ENCODE data around the gene EML4. TPM values are rescaled to one million over a fixed set of nuclear protein-coding genes. Genes with fewer than 3 reads are reported as not detected.

EML4 gene
- total RNA-seq, 1 donor from 2014 or later: 32.9 TPM

- H3K27ac ChIP-seq (ENCODE audit: low read depth, low read length): no peak overlapping the region
- no peaks in the 10 kb centered on the region for H3K9me3 ChIP-seq (ENCODE audit: control insufficient read depth in 3 of 3, low read length in 3 of 3)
- H3K9ac ChIP-seq (ENCODE audit: low read depth in 1 of 3, low read length in 3 of 3): no peak overlapping the region
- H3K36me3 ChIP-seq (ENCODE audit: control insufficient read depth in 3 of 3, insufficient read depth in 3 of 3, low read length in 3 of 3): no peaks in the 10 kb centered on the region
- no peaks in the 10 kb centered on the region for H3K4me1 ChIP-seq (ENCODE audit: control insufficient read depth in 3 of 3, insufficient read depth in 3 of 3, low read length in 3 of 3)
- no peak overlapping the region for H3K4me3 ChIP-seq (ENCODE audit: low read length in 3 of 3)
- no peaks in the 10 kb centered on the region for H3K27me3 ChIP-seq (ENCODE audit: control insufficient read depth in 3 of 3, insufficient read depth in 3 of 3, low read length in 3 of 3)
These were observed 12.4 kb upstream of the EML4 start for GRCh38 chr2:42156721-42157120.

- Histone ChIP-seq H3K9ac (ENCODE audit: low read depth in 1 of 3, low read length in 3 of 3) (no peak overlapping the region), H3K27ac (ENCODE audit: low read depth, low read length) (no peak overlapping the region), H3K4me3 (ENCODE audit: low read length in 3 of 3) (no peak overlapping the region), H3K36me3 (ENCODE audit: control insufficient read depth in 3 of 3, insufficient read depth in 3 of 3, low read length in 3 of 3) (no peaks in the 10 kb centered on the region), H3K4me1 (ENCODE audit: control insufficient read depth in 3 of 3, insufficient read depth in 3 of 3, low read length in 3 of 3) (no peaks in the 10 kb centered on the region), H3K27me3 (ENCODE audit: control insufficient read depth in 3 of 3, insufficient read depth in 3 of 3, low read length in 3 of 3) (no peaks in the 10 kb centered on the region), H3K9me3 (ENCODE audit: control insufficient read depth in 3 of 3, low read length in 3 of 3) (no peaks in the 10 kb centered on the region)
These were observed 7.7 kb upstream of the EML4 start for GRCh38 chr2:42161444-42161843.

GRCh38 chr2:42163444-42164045, 5.6 kb upstream of the EML4 start:
- H3K9me3 ChIP-seq (ENCODE audit: control insufficient read depth in 3 of 3, low read length in 3 of 3): no peaks in the 10 kb centered on the region
- H3K27ac ChIP-seq (ENCODE audit: low read depth, low read length): no peak overlapping the region
- H3K4me3 ChIP-seq (ENCODE audit: low read length in 3 of 3): no peak overlapping the region
- H3K4me1 ChIP-seq (ENCODE audit: control insufficient read depth in 3 of 3, insufficient read depth in 3 of 3, low read length in 3 of 3): no peaks in the 10 kb centered on the region
- no peaks in the 10 kb centered on the region for H3K27me3 ChIP-seq (ENCODE audit: control insufficient read depth in 3 of 3, insufficient read depth in 3 of 3, low read length in 3 of 3)
- H3K36me3 ChIP-seq (ENCODE audit: control insufficient read depth in 3 of 3, insufficient read depth in 3 of 3, low read length in 3 of 3): no peaks in the 10 kb centered on the region
- no peak overlapping the region for H3K9ac ChIP-seq (ENCODE audit: low read depth in 1 of 3, low read length in 3 of 3)

- Histone ChIP-seq H3K4me1 (ENCODE audit: control insufficient read depth in 3 of 3, insufficient read depth in 3 of 3, low read length in 3 of 3) (peaks cover 0 to 3% (median 0%) of the 10 kb centered on the region in 3 donors), H3K9me3 (ENCODE audit: control insufficient read depth in 3 of 3, low read length in 3 of 3) (no peaks in the 10 kb centered on the region), H3K9ac (ENCODE audit: low read depth in 1 of 3, low read length in 3 of 3) (no peak overlapping the region), H3K4me3 (ENCODE audit: low read length in 3 of 3) (no peak overlapping the region), H3K27ac (ENCODE audit: low read depth, low read length) (no peak overlapping the region), H3K27me3 (ENCODE audit: control insufficient read depth in 3 of 3, insufficient read depth in 3 of 3, low read length in 3 of 3) (no peaks in the 10 kb centered on the region), H3K36me3 (ENCODE audit: control insufficient read depth in 3 of 3, insufficient read depth in 3 of 3, low read length in 3 of 3) (no peaks in the 10 kb centered on the region)
These were observed 5.1 kb upstream of the EML4 start for GRCh38 chr2:42164046-42164445.

GRCh38 chr2:42164971-42165370, 4.2 kb upstream of the EML4 start:
- no peaks in the 10 kb centered on the region for H3K9me3 ChIP-seq (ENCODE audit: control insufficient read depth in 3 of 3, low read length in 3 of 3)
- H3K4me1 ChIP-seq (ENCODE audit: control insufficient read depth in 3 of 3, insufficient read depth in 3 of 3, low read length in 3 of 3): peaks cover 3 to 9% (median 5%) of the 10 kb centered on the region in 3 donors
- H3K27me3 ChIP-seq (ENCODE audit: control insufficient read depth in 3 of 3, insufficient read depth in 3 of 3, low read length in 3 of 3): no peaks in the 10 kb centered on the region
- H3K4me3 ChIP-seq (ENCODE audit: low read length in 3 of 3): no peak overlapping the region
- H3K27ac ChIP-seq (ENCODE audit: low read depth, low read length): no peak overlapping the region
- H3K9ac ChIP-seq (ENCODE audit: low read depth in 1 of 3, low read length in 3 of 3): no peak overlapping the region
- no peaks in the 10 kb centered on the region for H3K36me3 ChIP-seq (ENCODE audit: control insufficient read depth in 3 of 3, insufficient read depth in 3 of 3, low read length in 3 of 3)

- H3K27me3 ChIP-seq (ENCODE audit: control insufficient read depth in 3 of 3, insufficient read depth in 3 of 3, low read length in 3 of 3): no peaks in the 10 kb centered on the region
- no peaks in the 10 kb centered on the region for H3K36me3 ChIP-seq (ENCODE audit: control insufficient read depth in 3 of 3, insufficient read depth in 3 of 3, low read length in 3 of 3)
- H3K9me3 ChIP-seq (ENCODE audit: control insufficient read depth in 3 of 3, low read length in 3 of 3): no peaks in the 10 kb centered on the region
- no peak overlapping the region for H3K27ac ChIP-seq (ENCODE audit: low read depth, low read length)
- peaks cover 11 to 17% (median 11%) of the 10 kb centered on the region in 3 donors for H3K4me1 ChIP-seq (ENCODE audit: control insufficient read depth in 3 of 3, insufficient read depth in 3 of 3, low read length in 3 of 3)
- H3K4me3 ChIP-seq (ENCODE audit: low read length in 3 of 3): no peak overlapping the region
- no peak overlapping the region for H3K9ac ChIP-seq (ENCODE audit: low read depth in 1 of 3, low read length in 3 of 3)
These were observed 1.7 kb upstream of the EML4 start for GRCh38 chr2:42167458-42167857.

GRCh38 chr2:42168459-42169099, 574 bp upstream of the EML4 start:
- H3K9me3 ChIP-seq (ENCODE audit: control insufficient read depth in 3 of 3, low read length in 3 of 3): no peaks in the 10 kb centered on the region
- peak overlapping the region; percentile 51 for H3K27ac ChIP-seq (ENCODE audit: low read depth, low read length)
- peak overlapping the region in 1 of 3 donors; percentile 58 for H3K9ac ChIP-seq (ENCODE audit: low read depth in 1 of 3, low read length in 3 of 3)
- H3K4me3 ChIP-seq (ENCODE audit: low read length in 3 of 3): peak overlapping the region; percentile 54 to 66 (median 56)
- H3K4me1 ChIP-seq (ENCODE audit: control insufficient read depth in 3 of 3, insufficient read depth in 3 of 3, low read length in 3 of 3): peaks cover 11 to 17% (median 11%) of the 10 kb centered on the region in 3 donors
- H3K36me3 ChIP-seq (ENCODE audit: control insufficient read depth in 3 of 3, insufficient read depth in 3 of 3, low read length in 3 of 3): no peaks in the 10 kb centered on the region
- no peaks in the 10 kb centered on the region for H3K27me3 ChIP-seq (ENCODE audit: control insufficient read depth in 3 of 3, insufficient read depth in 3 of 3, low read length in 3 of 3)

- peaks cover 11 to 17% (median 11%) of the 10 kb centered on the region in 3 donors for H3K4me1 ChIP-seq (ENCODE audit: control insufficient read depth in 3 of 3, insufficient read depth in 3 of 3, low read length in 3 of 3)
- no peaks in the 10 kb centered on the region for H3K36me3 ChIP-seq (ENCODE audit: control insufficient read depth in 3 of 3, insufficient read depth in 3 of 3, low read length in 3 of 3)
- H3K27ac ChIP-seq (ENCODE audit: low read depth, low read length): peak overlapping the region; percentile 65
These were observed 845 bp downstream of the EML4 start for GRCh38 chr2:42169874-42170521.

GRCh38 chr2:42170619-42171395, 1.7 kb downstream of the EML4 start:
- H3K27me3 ChIP-seq (ENCODE audit: control insufficient read depth in 3 of 3, insufficient read depth in 3 of 3, low read length in 3 of 3): no peaks in the 10 kb centered on the region
- H3K9ac ChIP-seq (ENCODE audit: low read depth in 1 of 3, low read length in 3 of 3): peak overlapping the region in 2 of 3 donors; percentile 84 to 88
- peak overlapping the region; percentile 82 to 87 (median 85) for H3K4me3 ChIP-seq (ENCODE audit: low read length in 3 of 3)
- no peaks in the 10 kb centered on the region for H3K36me3 ChIP-seq (ENCODE audit: control insufficient read depth in 3 of 3, insufficient read depth in 3 of 3, low read length in 3 of 3)
- no peak overlapping the region for H3K27ac ChIP-seq (ENCODE audit: low read depth, low read length)
- H3K9me3 ChIP-seq (ENCODE audit: control insufficient read depth in 3 of 3, low read length in 3 of 3): no peaks in the 10 kb centered on the region
- H3K4me1 ChIP-seq (ENCODE audit: control insufficient read depth in 3 of 3, insufficient read depth in 3 of 3, low read length in 3 of 3): peaks cover 11 to 17% (median 11%) of the 10 kb centered on the region in 3 donors

More at GRCh38 chr2:42169874-42170521, 845 bp downstream of the EML4 start:
- Histone ChIP-seq H3K4me3 (ENCODE audit: low read length in 3 of 3) (peak overlapping the region; percentile 82 to 87 (median 85)), H3K9me3 (ENCODE audit: control insufficient read depth in 3 of 3, low read length in 3 of 3) (no peaks in the 10 kb centered on the region), H3K9ac (ENCODE audit: low read depth in 1 of 3, low read length in 3 of 3) (peak overlapping the region; percentile 84 to 88 (median 87)), H3K27me3 (ENCODE audit: control insufficient read depth in 3 of 3, insufficient read depth in 3 of 3, low read length in 3 of 3) (no peaks in the 10 kb centered on the region)
